Activated CD8-positive, alpha-beta memory T cell treated with anti-CD3 and anti-CD28 coated beads for 36 hours (primary cell): ENCODE data around the gene PDE4DIP. TPM values are rescaled to one million over a fixed set of nuclear protein-coding genes. Genes with fewer than 3 reads are reported as not detected.
"Not testable (repeated sequence)": the region's sequence is repeated elsewhere in the genome, so short reads cannot be mapped to it uniquely, and the experiment has no call there.

Experiments
- CTCF ChIA-PET: fragments of 350-600 bp; sonication (Branson Sonifier 250); formaldehyde crosslinking; loops from one replicate; lab custom pipeline; 2021; ENCODE audit warnings: antibody characterized with exemption; lab: Charles Lee
- POLR2A ChIA-PET: fragments of 350-600 bp; sonication (Branson Sonifier 250); formaldehyde crosslinking; loops from one replicate; lab custom pipeline; 2021; ENCODE audit warnings: antibody characterized with exemption; lab: Charles Lee
- total RNA-seq, 2 experiments: library from RNA; stranded (reverse); gene quantifications; one replicate each; pipeline ENCODE4 v1.2.3, GENCODE V29; 2021

Gene PDE4DIP
- total RNA-seq, 2 experiments from 2014 or later, result 24.6 to 24.7 TPM

DNA sequence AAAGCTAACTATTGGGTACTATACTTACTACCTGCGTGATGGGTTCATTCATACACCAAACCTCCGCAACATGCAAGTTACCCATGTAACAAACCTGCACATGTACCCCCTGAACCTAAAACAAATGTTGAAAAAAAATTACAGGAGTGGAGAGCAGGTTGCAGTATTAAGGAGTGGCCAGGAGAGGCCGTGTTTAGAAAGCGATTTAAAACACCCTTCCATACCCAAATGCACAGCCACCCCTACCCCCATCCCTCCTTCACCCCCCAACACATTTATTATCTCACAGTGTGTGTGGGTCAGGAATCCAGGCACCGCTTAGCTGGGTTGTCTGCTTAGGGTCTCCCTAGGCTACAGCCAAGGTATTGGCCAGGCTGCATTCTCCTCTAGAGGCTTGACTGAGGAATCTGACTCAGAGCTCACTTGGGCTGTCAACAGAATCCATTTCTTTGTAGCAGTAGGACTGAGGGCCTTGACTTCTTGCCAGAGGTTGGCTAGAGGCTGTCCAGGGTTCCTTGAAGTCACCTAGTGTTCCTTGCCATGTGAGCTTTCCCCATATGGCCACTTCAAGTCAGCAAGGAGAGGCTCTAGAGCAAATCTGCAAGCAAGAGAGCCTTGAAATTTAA is 67.2 kb downstream of the PDE4DIP start:
- POLR2A ChIA-PET, CTCF ChIA-PET: not testable (repeated sequence)

DNA sequence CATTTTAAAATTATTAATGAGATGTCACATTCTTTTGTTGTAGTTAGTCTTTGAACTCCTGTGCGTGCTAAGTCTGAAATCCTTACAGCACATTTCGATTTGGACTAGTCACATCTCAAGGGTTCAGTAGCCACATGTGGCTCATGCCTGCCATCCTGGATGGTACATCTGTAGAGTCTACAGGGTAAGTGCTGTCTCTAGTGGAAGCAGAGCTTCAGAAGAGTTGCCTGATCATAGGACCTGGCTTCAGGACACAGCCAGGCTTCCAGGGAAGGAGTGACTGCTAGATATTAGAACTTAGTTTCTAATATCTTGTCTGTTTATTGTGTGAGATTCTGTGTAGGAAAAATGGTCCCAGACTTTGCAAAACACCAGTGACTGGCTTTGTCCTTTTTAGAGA is 72.0 kb downstream of the PDE4DIP start:
- CTCF ChIA-PET, POLR2A ChIA-PET: not testable (repeated sequence)

DNA sequence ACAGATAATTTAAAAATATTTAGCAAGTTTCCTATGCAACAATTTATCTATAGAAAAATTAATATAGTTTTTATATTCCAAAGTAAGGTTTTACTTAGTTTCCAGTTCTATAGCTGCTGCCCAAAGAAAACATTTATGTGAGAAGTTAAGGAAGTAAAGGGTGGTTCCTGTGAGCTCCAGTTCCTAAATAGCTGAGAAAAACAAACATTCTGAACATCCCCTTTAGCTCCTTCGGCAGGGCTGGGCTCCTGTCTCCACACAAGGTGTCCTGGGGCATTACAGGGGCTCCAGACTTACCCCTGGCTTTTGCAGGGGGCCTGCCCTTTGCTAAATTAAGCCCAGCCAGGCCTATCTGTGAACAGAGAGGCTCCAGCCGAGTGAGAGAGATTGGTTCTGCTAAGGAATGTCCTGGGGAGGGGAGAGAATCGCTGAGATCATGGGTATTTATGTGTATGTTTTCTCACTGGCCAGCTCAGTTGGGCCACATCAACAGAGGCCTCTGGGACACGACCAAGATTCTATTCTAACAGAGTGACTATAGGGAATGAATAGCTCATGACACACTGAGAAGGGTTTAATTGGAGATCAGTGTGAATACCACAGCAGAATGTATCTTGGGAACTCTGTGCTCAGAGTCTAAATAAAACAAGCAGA is 72.6 kb downstream of the PDE4DIP start:
- POLR2A ChIA-PET, result not testable (repeated sequence)

DNA sequence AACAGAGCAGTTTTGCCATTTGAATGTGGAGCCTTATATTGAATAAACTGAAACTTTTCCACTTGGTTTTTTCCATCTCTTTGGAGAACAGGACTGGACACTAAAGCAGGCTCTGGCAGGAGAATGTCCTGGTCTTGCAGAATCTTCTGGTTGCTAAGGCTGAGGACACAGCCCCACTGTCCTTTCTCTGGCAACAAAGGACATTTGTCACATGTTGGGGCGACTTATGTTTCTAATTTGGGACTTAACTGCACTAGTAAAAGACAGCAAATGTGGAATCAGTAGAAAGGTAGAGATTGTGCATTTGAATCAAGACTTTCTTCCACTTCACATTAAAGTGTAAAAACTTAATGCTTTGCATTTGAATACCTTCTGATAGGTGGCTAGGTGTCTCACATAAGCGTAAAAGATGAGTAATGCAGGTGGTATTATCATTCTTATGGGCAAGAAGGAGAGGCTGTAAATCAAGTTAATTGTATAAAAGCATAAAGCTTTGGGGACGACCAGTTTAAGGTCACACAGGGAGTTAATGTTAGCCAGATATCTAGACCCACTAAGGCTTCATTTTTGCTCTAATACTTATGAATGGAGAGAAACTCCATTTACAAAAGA is 74.7 kb downstream of the PDE4DIP start:
- CTCF ChIA-PET, POLR2A ChIA-PET: not testable (repeated sequence)

More for the DNA sequence above, 72.6 kb downstream of the PDE4DIP start:
- CTCF ChIA-PET, result not testable (repeated sequence)

DNA sequence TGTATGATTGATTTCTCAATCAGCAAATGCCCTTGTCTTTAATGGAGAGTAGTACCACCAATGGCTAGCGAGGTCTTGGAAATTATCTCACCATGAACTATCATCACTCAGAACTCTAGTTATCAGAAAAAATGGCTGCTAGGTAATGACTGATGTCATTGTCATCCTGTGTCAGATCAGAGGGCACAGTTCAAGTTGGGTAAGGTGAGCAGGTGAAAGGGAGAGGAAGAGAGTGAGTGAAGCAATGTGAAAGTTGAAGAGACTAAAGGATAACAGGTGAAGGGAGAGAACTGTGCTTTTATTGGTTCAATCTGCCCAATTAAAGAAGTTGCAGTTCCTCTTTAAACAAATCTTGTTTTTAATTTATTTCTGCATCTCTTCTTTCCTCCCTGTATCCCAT is 76.8 kb downstream of the PDE4DIP start:
- POLR2A ChIA-PET, CTCF ChIA-PET: not testable (repeated sequence)

DNA sequence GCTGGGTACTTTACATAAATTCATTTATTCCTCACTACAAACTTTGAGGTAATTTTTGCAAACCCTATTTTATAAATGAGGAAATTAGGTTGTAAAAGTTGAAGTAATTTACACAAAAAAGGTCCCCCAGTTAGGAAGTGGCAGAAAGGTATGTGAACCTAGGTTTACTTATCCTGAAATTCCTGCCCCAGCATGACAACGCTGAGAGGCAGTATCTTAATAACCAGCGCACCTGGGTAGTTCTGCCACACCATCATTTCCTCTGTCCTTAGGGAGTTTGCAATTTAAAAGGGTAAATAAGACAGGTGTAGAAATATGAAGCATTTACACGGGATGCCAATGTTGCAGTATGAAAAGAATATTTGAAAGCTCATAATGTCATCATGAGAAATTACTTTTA is 79.6 kb downstream of the PDE4DIP start:
- POLR2A ChIA-PET, CTCF ChIA-PET: not testable (repeated sequence)

DNA sequence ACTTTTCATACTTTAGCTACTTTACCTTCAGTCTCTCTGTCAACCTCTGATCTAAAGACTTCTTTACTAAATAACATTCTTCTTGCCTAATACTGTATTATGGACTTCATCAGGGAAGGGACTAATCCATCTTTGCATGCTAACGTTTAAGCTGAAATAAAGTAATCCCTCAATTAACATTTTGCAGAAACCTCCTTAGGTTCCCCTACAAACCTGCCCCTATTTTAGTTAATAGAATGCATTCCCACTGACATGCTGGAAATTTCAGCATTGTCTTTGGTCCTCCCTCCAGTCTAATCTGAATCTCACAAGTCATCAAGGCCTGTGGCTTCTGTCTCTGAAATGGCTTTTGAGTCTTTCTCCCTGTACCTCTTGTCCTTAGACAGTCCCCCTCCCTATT is 83.4 kb downstream of the PDE4DIP start:
- POLR2A ChIA-PET, CTCF ChIA-PET: not testable (repeated sequence)

DNA sequence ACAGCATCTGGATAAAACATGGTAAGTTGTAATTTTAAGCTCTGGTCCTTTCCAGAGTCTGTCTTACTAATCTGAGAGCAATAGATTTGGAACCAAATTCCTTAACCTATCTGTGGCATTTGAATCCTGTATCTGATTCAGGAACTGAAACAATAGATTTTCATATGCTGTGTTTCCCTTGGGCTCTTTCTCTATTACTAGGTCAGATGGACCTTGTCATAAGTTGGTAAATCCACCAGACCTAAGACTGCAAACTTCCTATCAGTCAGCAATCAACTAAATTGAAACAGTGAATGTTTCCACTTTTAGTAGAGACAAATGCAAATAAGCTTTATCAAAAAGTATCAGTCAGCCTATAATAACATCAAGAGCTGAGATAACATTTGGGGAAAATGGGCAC is 85.0 kb downstream of the PDE4DIP start:
- POLR2A ChIA-PET, CTCF ChIA-PET: not testable (repeated sequence)

DNA sequence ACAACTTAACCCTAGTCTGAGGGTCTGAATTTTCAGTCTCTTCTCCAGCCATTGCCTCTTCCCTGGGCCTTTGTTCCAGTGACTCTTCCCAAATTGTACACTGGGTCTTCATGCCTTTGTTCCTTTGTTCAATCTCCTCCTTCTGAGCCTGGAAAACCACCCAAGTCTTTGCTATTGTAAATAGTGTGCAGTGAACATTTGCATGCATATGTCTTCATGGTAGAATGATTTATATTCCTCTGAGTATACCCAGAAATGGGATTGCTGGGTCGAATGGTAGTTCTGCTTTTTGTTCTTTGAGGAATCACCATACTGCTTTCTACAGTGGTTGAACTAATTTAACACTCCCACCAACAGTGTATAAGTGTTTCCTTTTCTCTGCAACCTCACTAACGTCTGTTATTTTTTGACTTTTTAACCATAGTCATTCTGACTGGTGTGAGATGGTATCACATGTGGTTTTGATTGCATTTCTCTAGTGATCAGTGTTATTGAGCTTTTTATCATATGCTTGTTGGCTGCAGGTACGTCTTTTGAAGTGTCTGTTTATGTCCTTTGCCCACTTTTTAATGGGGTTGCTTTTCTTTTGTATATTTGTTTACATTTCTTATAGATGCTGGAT is 91.3 kb downstream of the PDE4DIP start:
- CTCF ChIA-PET, POLR2A ChIA-PET: not testable (repeated sequence)

DNA sequence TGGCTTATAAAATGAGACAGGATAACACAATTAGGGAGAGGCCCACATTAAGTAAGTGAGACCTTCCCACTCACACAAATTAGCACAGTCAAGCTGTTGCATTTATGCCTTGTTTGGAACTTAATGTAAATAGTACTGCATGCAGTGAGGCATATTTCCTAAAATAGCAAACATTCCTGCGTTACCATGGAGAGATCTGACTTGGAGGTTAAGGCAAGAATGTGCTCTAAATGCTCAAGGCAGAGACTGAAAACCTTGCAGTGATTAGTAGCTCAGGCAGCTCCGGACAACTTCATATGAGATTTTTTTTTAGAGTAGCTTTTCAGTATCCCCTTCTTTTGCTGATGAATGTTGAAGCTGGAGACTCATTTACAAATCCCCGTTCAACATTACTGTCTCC is 98.7 kb downstream of the PDE4DIP start:
- CTCF ChIA-PET, POLR2A ChIA-PET: not testable (repeated sequence)

DNA sequence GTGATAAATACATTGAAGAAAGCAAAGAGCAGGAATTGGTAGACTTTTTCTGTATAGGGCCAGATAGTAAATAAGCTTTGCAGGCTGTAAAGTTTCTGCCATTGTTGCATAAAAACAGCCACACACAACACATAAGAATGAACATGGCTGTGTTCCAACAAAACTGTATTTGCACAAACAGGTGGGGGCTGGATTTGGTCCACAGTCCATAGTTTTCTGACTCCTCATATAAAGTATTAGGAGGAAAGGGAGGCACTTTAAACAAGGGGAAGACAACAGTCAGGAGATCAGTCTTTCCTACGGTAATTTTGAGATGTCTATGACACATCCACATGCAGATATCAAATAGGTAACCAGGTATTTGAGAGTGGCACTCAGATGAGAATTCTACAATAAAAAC is 100.9 kb downstream of the PDE4DIP start:
- POLR2A ChIA-PET, CTCF ChIA-PET: not testable (repeated sequence)

DNA sequence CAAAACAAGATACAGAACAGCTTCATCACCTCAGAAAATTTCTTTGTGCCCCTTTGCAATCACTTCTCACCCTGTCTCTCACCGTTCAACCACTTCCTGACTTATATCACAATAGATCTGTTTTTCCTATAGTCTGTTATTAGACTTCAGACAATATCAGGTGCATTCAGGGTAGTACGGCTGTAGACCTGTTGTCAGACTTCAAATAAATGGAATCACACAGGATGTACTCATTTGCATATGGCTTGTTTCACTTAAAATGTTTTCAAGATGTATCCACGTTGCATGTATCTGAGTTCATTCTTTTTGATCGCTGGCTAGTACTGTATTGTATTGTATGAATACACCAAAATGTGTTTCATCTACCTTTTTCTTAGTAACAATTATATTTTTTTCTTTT is 104.5 kb downstream of the PDE4DIP start:
- POLR2A ChIA-PET, CTCF ChIA-PET: not testable (repeated sequence)

DNA sequence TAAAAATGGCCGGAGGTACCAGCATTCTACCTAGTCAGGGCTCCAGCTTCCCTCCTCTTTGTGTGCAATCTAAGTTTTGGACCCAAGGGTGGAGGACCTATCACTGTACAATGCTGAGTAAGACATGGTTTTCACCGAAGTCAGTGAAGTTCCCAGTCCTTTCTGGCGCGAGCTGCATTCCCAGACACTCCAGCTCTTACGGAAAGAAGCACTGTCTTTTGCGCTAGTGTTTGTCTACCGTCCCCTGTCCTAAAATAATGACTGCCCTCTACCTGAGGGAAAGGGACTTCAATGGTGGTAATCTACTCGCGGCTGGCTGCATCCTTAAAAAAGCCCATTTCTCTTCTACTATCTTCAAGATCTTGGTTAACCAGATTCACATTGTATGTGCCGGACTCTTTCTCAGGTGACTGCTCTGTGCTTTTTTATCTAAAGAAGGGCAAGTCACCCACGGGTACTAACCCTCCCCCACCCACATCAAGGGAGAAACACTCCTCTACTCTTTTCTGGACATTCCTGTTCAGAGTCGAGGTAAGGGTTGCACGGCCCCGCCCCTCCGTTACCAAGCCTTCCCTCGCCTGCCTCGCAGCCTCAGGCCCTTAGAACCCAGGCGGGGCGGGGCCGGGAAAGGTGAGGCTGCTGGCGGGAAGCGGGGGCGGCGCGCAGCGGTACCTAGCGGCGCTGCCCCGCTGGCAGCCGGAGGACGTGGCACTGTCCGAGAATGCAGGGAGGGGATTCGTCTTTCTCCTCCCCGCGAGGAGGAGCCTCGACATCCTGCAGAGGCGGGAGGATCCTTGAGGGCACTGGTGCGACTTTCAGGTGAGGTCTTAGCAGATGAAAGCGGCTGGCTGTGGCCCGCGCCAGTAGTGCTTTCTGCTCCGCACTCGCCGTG is 107.4 kb downstream of the PDE4DIP start:
- CTCF ChIA-PET, POLR2A ChIA-PET: not testable (repeated sequence)

DNA sequence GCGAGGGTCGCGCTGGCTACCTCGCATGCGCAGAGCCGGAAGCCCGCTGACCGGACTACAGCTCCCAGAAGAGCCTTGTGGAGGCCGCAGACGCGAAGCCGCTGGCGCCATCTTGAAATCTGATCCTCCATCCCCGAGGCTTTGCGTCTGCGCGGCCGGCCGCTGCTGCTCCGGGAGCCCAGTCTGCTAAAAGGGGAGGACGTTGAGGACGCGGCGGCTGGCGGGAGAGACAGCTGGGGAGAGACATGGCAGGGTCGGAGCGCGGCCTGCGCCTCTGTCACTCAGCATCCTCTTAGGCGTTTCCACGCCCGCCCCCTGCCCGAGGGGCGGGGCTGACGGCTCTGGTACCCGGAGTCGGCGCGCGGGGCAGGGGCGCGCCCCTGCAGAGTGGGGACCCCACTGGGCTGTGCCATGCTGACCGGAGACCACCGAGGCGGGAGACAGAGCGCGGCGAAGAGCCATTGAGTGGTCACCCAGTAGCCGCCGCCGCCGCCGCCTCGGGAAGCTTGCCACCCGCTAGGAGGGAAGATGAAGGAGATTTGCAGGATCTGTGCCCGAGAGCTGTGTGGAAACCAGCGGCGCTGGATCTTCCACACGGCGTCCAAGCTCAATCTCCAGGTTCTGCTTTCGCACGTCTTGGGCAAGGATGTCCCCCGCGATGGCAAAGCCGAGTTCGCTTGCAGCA is 108.2 kb downstream of the PDE4DIP start:
- POLR2A ChIA-PET, CTCF ChIA-PET: not testable (repeated sequence)

DNA sequence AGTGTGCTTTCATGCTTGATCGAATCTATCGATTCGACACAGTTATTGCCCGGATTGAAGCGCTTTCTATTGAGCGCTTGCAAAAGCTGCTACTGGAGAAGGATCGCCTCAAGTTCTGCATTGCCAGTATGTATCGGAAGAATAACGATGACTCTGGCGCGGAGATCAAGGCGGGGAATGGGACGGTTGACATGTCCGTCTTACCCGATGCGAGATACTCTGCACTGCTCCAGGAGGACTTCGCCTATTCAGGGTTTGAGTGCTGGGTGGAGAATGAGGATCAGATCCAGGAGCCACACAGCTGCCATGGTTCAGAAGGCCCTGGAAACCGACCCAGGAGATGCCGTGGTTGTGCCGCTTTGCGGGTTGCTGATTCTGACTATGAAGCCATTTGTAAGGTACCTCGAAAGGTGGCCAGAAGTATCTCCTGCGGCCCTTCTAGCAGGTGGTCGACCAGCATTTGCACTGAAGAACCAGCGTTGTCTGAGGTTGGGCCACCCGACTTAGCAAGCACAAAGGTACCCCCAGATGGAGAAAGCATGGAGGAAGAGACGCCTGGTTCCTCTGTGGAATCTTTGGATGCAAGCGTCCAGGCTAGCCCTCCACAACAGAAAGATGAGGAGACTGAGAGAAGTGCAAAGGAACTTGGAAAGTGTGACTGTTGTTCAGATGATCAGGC is 108.8 kb downstream of the PDE4DIP start:
- POLR2A ChIA-PET, CTCF ChIA-PET: not testable (repeated sequence)

DNA sequence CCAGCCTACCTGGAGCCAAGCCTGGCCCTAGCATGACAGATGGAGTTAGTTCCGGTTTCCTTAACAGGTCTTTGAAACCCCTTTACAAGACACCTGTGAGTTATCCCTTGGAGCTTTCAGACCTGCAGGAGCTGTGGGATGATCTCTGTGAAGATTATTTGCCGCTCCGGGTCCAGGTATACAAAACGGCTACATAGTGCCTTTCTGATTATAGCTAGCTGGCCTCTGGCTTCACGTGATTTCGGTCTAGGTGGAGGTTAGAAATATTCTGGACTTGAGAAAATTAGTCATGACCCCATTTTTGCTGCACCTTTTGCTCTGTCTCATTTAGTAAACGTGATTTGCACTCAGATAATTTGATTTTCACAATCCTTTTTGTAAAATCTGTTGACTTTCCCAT is 109.5 kb downstream of the PDE4DIP start:
- POLR2A ChIA-PET, CTCF ChIA-PET: not testable (repeated sequence)

DNA sequence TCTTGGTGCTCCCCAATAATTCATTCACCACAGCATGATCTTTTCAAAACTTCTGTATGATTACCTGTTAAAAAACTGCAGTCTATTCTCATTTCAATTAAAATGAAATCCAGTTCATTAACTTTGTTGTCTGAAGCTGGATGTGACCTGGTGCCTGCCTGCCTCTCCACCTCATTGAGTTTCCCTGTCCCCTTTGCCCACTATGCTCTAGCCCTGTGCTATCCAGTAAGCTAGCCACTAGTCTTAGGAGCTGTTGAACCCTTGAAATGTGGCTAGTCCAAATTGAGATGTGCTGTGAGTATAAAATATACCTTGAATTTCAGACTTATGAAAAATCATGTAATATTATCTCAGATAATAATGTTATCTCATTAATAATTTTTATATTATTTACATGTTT is 114.1 kb downstream of the PDE4DIP start:
- POLR2A ChIA-PET, CTCF ChIA-PET: not testable (repeated sequence)

DNA sequence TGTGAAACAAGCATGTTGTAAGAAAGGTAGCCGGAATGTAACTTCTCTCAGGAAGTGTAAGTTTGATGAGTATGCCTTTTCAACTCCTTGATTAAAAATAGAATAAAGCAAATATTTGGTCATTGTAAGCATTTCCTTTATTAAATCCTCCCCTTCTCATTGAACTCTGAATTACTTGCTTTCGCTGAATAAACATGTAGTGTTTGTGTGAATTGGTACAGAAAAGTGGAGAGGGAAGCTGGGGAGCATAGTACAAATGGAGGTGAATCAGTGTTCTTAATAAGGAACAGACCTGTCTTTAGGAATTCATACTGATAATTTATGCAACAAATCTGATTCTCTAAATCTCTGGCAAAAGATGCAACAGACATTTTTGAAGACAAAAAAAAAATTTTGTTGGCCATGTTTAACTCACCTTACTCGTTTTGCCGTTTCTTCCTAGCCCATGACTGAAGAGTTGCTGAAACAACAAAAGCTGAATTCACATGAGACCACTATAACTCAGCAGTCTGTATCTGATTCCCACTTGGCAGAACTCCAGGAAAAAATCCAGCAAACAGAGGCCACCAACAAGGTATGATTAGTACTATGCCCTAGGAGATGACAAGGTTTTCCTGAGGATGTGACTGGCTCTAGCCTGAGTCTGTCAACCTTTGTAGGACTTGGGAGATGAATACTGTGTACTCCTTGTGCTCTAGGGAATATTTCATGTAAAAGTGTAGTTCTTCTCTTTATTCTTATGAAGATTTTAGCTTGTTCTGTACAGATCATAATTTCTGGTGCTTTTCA is 116.2 kb downstream of the PDE4DIP start:
- POLR2A ChIA-PET, CTCF ChIA-PET: not testable (repeated sequence)
